Mesenchymal stem cell (in vitro differentiated cells and primary cell): ENCODE results near the gene EYA2.

Source experiments
- DNase-seq: peaks from one replicate; pipeline ENCODE4 v3.0.0-alpha.2; 2013
- H2AFZ ChIP-seq: one replicate; pipeline ENCODE4 v1.6.1; 2013; ENCODE audit warnings: low read depth, mild to moderate bottlenecking, control low read depth, inconsistent platforms, low read length, moderate library complexity
- H2AK5ac ChIP-seq: 2 replicates; pipeline ENCODE4 v1.6.1; 2013; ENCODE audit warnings: low read length, moderate library complexity, mild to moderate bottlenecking, inconsistent platforms; ENCODE audit not compliant: severe bottlenecking
- H2BK120ac ChIP-seq: one replicate; pipeline ENCODE4 v1.6.1; 2013; ENCODE audit warnings: low read depth, mild to moderate bottlenecking, inconsistent platforms, low read length, moderate library complexity
- H2BK12ac ChIP-seq, 2 experiments: one replicate each; pipeline ENCODE4 v1.6.1; 2013; ENCODE audit warnings: inconsistent platforms in 2 of 2, low read length in 2 of 2, mild to moderate bottlenecking in 2 of 2, moderate library complexity in 2 of 2, control low read depth in 1 of 2
- H2BK15ac ChIP-seq: one replicate; pipeline ENCODE4 v1.6.1; 2013; ENCODE audit warnings: mild to moderate bottlenecking, low read depth, inconsistent platforms; ENCODE audit not compliant: poor library complexity, severe bottlenecking
- H2BK5ac ChIP-seq: 2 replicates; pipeline ENCODE4 v1.6.1; 2013; ENCODE audit warnings: low read depth, mild to moderate bottlenecking, low read length, control low read depth, inconsistent platforms; ENCODE audit not compliant: poor library complexity, severe bottlenecking
- H3K14ac ChIP-seq, 2 experiments: one replicate each; pipeline ENCODE4 v1.6.1; 2013; ENCODE audit warnings: inconsistent platforms in 2 of 2, low read length in 2 of 2, control low read depth in 1 of 2, mild to moderate bottlenecking in 1 of 2, moderate library complexity in 1 of 2
- H3K18ac ChIP-seq, 2 experiments: one replicate each; pipeline ENCODE4 v1.6.1; 2013; ENCODE audit warnings: inconsistent platforms in 2 of 2, low read length in 2 of 2, control low read depth in 1 of 2, low read depth in 1 of 2, mild to moderate bottlenecking in 1 of 2
- H3K23ac ChIP-seq, 2 experiments: one replicate each; pipeline ENCODE4 v1.6.1; 2013; ENCODE audit warnings: inconsistent platforms in 2 of 2, low read length in 2 of 2, mild to moderate bottlenecking in 2 of 2, moderate library complexity in 2 of 2, control low read depth in 1 of 2
- H3K27ac ChIP-seq: 2 replicates; pipeline ENCODE4 v1.5.1; 2013; ENCODE audit warnings: mild to moderate bottlenecking, moderate library complexity, low read length, control low read depth, inconsistent platforms; ENCODE audit not compliant: poor library complexity, severe bottlenecking
- H3K27me3 ChIP-seq, 2 experiments: 2 replicates each; pipeline versions ENCODE4 v1.6.1 to v1.7.0; 2013; ENCODE audit warnings: low read length in 2 of 2, mild to moderate bottlenecking in 2 of 2, moderate library complexity in 2 of 2, control low read depth in 1 of 2, inconsistent platforms in 1 of 2; ENCODE audit not compliant: control insufficient read depth in 1 of 2, insufficient read depth in 1 of 2
- H3K36me3 ChIP-seq, 2 experiments: 2 replicates each; pipeline versions ENCODE4 v1.6.1 to v1.7.0; 2013; ENCODE audit warnings: low read length in 2 of 2, control low read depth in 1 of 2, inconsistent platforms in 1 of 2, low read depth in 1 of 2, mild to moderate bottlenecking in 1 of 2; ENCODE audit not compliant: insufficient read depth in 2 of 2, control insufficient read depth in 1 of 2
- H3K4ac ChIP-seq, 2 experiments: one replicate each; pipeline ENCODE4 v1.6.1; 2013; ENCODE audit warnings: inconsistent platforms in 2 of 2, low read length in 2 of 2, mild to moderate bottlenecking in 2 of 2, moderate library complexity in 2 of 2, control low read depth in 1 of 2, low read depth in 1 of 2
- H3K4me1 ChIP-seq: 2 replicates; pipeline ENCODE4 v1.6.1; 2013; ENCODE audit warnings: low read depth, low read length, control low read depth; ENCODE audit not compliant: control insufficient read depth, insufficient read depth
- H3K4me2 ChIP-seq: 2 replicates; pipeline ENCODE4 v1.6.1; 2013; ENCODE audit warnings: low read length, mild to moderate bottlenecking, inconsistent platforms; ENCODE audit not compliant: poor library complexity, severe bottlenecking
- H3K4me3 ChIP-seq, 2 experiments: 2 replicates each; pipeline versions ENCODE4 v1.5.1 to v1.7.0; 2013; ENCODE audit warnings: low read length in 2 of 2, mild to moderate bottlenecking in 2 of 2, control low read depth in 1 of 2, low read depth in 1 of 2; ENCODE audit not compliant: insufficient read depth in 1 of 2
- H3K79me1 ChIP-seq: replicated peaks from 2 replicates; pipeline ENCODE4 v1.6.1; 2013; ENCODE audit warnings: mild to moderate bottlenecking, control low read depth, low read length, inconsistent platforms; ENCODE audit not compliant: poor library complexity, severe bottlenecking
- H3K9ac ChIP-seq: 2 replicates; pipeline ENCODE4 v1.7.0; 2013; ENCODE audit warnings: mild to moderate bottlenecking, low read length, moderate library complexity
- H3K9me3 ChIP-seq: 2 replicates; pipeline ENCODE4 v1.7.0; 2013; ENCODE audit warnings: mild to moderate bottlenecking, low read length; ENCODE audit not compliant: control insufficient read depth
- H4K8ac ChIP-seq: one replicate; pipeline ENCODE4 v1.6.1; 2013; ENCODE audit warnings: inconsistent platforms, mild to moderate bottlenecking, low read length, moderate library complexity
- H4K91ac ChIP-seq: one replicate; pipeline ENCODE4 v1.6.1; 2013; ENCODE audit warnings: mild to moderate bottlenecking, low read length, inconsistent platforms
- WGBS: methylation state at CpG from one replicate; pipeline ENCODE4 v1.1.7; 2013; ENCODE audit warnings: mixed read lengths; 5-methylcytosine and 5-hydroxymethylcytosine counted together

Gene EYA2

DNA sequence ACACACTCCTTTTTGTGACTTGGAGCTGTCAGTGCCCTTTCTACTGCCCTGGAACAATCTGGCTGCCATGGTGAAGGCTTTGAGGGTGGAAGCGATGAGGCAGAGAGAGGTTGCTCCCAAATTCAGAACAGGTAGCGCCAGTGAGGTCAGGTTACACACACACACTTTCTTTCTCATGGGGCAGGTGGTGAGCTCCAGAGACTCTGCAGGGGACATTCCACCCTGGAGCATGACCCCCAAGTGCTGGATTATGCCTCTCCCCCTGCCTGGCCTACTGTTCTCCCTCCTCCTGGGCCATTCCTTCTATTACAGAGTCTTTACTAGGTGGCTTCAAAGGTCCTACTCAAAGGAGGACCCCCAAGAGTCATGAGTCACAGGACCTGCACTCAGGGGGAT, 98.0 kb downstream of the EYA2 start:
- no peak for DNase-seq
- no peak overlapping the region for H3K14ac ChIP-seq
- no peaks in the 10 kb centered on the region for H3K36me3 ChIP-seq
- no peak overlapping the region for H3K9ac ChIP-seq
- WGBS: 68% methylated on average over 2 of the region's 2 CpGs
- no peak overlapping the region for H3K4me3 ChIP-seq
- H3K27me3 ChIP-seq: peaks cover 0 to 26% of the 10 kb centered on the region in 2 experiments
- no peak overlapping the region for H3K4ac ChIP-seq
- H2BK12ac ChIP-seq: no peak overlapping the region
- H3K4me2 ChIP-seq: no peak overlapping the region
- no peak overlapping the region for H2BK15ac ChIP-seq
- no peak overlapping the region for H2AFZ ChIP-seq
- no peaks in the 10 kb centered on the region for H3K79me1 ChIP-seq
- no peaks in the 10 kb centered on the region for H3K9me3 ChIP-seq
- H3K23ac ChIP-seq: no peak overlapping the region
- no peak overlapping the region for H2BK5ac ChIP-seq
- H3K27ac ChIP-seq: no peak overlapping the region
- H2AK5ac ChIP-seq: no peak overlapping the region
- H2BK120ac ChIP-seq: no peak overlapping the region
- H4K91ac ChIP-seq: no peak overlapping the region
- H4K8ac ChIP-seq: no peak overlapping the region
- no peaks in the 10 kb centered on the region for H3K4me1 ChIP-seq
- H3K18ac ChIP-seq: no peak overlapping the region

DNA sequence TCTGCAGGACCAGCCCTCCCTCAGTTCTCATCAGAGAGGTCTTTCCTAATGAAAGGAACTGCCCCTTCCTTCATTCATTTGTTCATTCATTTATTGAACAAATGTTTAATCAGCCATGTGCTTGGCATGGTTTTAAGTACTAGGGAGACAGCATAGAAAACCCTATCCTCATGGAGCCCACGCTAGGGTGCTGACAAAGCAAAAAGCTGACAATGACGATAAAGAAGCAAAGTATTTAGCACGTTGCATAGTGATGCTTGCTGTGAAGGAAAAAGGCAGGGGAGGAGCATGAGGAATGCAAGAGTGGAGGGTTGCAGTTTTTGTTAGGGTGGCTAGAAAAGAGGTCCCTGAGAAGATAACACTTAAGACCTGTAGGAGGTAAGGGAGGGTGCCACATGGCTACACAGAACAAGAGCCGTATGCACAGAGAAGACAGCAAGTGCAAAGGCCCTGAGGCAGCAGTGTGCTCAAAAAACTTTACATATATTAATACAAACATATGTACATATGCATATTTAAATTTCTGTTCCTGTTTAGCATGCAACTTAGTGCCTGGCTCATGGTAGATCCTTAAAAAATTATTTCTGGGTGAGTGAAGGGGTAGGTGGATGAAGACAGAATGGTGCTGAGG, 98.9 kb downstream of the EYA2 start:
- no peaks in the 10 kb centered on the region for H3K4me1 ChIP-seq
- H4K8ac ChIP-seq: no peak overlapping the region
- 70% methylated on average over 4 of the region's 4 CpGs for WGBS

GRCh38 chr20:46994341-46994740, 99.7 kb downstream of the EYA2 start:
- H2BK5ac ChIP-seq: no peak overlapping the region
- no peak overlapping the region for H2BK120ac ChIP-seq
- no peak overlapping the region for H2AFZ ChIP-seq
- H3K14ac ChIP-seq: no peak overlapping the region
- no peak overlapping the region for H3K9ac ChIP-seq
- no peaks in the 10 kb centered on the region for H3K79me1 ChIP-seq
- H2AK5ac ChIP-seq: no peak overlapping the region
- no peaks in the 10 kb centered on the region for H3K9me3 ChIP-seq
- DNase-seq: no peak
- peaks cover 0 to 38% of the 10 kb centered on the region in 2 experiments for H3K27me3 ChIP-seq
- H3K27ac ChIP-seq: no peak overlapping the region
- H3K4me1 ChIP-seq: no peaks in the 10 kb centered on the region
- H4K91ac ChIP-seq: no peak overlapping the region
- 68% methylated on average over 5 of the region's 5 CpGs for WGBS
- no peak overlapping the region for H2BK12ac ChIP-seq
- H2BK15ac ChIP-seq: no peak overlapping the region
- H3K4ac ChIP-seq: no peak overlapping the region
- no peak overlapping the region for H3K23ac ChIP-seq
- no peak overlapping the region for H3K18ac ChIP-seq
- no peak overlapping the region for H4K8ac ChIP-seq
- no peaks in the 10 kb centered on the region for H3K36me3 ChIP-seq
- no peak overlapping the region for H3K4me2 ChIP-seq
- H3K4me3 ChIP-seq: no peak overlapping the region

More for the DNA sequence above, 98.9 kb downstream of the EYA2 start:
- Histone ChIP-seq H3K36me3 (no peaks in the 10 kb centered on the region), H3K27me3 (peaks cover 0 to 35% of the 10 kb centered on the region in 2 experiments), H2BK12ac (no peak overlapping the region), H2AK5ac (no peak overlapping the region), H3K27ac (no peak overlapping the region), H3K23ac (no peak overlapping the region), H3K14ac (no peak overlapping the region), H3K9me3 (no peaks in the 10 kb centered on the region), H3K4ac (no peak overlapping the region), H3K4me3 (no peak overlapping the region), H3K18ac (no peak overlapping the region), H2BK120ac (no peak overlapping the region), H3K79me1 (no peaks in the 10 kb centered on the region), H4K91ac (no peak overlapping the region), H3K9ac (no peak overlapping the region), H3K4me2 (no peak overlapping the region), H2BK15ac (no peak overlapping the region), H2AFZ (no peak overlapping the region), H2BK5ac (no peak overlapping the region)
- no peak for DNase-seq

- H3K9ac ChIP-seq: no peak overlapping the region
- H3K27ac ChIP-seq: no peak overlapping the region
- no peak overlapping the region for H2BK5ac ChIP-seq
- no peak overlapping the region for H4K91ac ChIP-seq
- no peak overlapping the region for H3K4me3 ChIP-seq
- H2AFZ ChIP-seq: no peak overlapping the region
- H3K4ac ChIP-seq: no peak overlapping the region
- DNase-seq: no peak
- WGBS: 40% methylated on average over 4 of the region's 5 CpGs
- no peak overlapping the region for H3K18ac ChIP-seq
- no peaks in the 10 kb centered on the region for H3K36me3 ChIP-seq
- H2BK120ac ChIP-seq: no peak overlapping the region
- no peak overlapping the region for H2AK5ac ChIP-seq
- H3K4me2 ChIP-seq: no peak overlapping the region
- no peak overlapping the region for H3K23ac ChIP-seq
- no peak overlapping the region for H2BK12ac ChIP-seq
- no peak overlapping the region for H3K14ac ChIP-seq
- H3K9me3 ChIP-seq: no peaks in the 10 kb centered on the region
- H2BK15ac ChIP-seq: no peak overlapping the region
- H4K8ac ChIP-seq: no peak overlapping the region
- H3K27me3 ChIP-seq: peaks cover 0 to 46% of the 10 kb centered on the region in 2 experiments
- H3K4me1 ChIP-seq: no peaks in the 10 kb centered on the region
- H3K79me1 ChIP-seq: no peaks in the 10 kb centered on the region
Measured at GRCh38 chr20:46995561-46996142, 101.0 kb downstream of the EYA2 start.
